Measurements from ENCODE around the gene HIRIP3. TPM values are rescaled to one million over a fixed set of nuclear protein-coding genes. Genes with fewer than 3 reads are reported as not detected.

Gene HIRIP3
- total RNA-seq, 3 donors from 2014 or later: 10.5 to 18.2 (median 15.5) TPM

DNA sequence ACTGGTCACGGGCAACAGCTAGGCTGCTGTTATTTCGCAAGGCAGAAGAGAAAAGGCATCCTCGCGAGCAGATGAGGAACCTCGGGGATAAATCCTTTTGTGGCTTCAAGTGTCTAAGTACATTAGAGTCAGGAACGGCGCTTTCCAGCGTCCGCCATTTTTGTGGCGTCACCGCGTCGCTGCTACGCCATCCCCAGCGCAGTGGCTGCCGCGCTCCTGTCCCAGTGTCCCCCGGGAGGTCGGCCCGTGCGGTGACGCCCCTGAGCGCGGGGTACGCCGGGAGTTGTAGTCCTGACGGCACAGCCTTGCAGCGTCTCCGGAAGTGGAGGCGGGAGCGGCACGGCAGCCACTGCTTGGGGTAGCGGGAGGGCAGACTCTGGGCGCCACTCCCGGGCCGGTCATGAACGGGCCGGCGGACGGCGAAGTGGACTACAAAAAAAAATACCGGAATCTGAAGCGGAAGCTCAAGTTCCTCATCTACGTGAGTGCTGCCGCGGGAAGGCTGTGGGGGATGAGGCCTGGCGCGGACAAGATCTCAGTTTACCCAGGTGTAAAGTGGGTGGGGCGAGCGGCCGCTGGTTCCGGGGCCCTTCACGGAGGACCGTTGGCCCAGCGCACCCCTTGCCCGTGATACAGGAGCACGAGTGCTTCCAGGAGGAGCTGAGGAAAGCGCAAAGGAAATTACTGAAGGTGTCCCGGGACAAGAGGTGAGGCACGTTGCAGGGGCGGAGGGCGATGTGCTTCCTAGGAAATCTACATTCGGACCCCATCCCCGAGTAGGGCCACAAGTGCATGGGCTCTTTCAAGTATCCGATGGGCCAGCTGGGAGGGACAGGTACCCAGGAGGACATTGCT is 721 bp upstream of the HIRIP3 start, which contains the start of gene INO80E:
Gene INO80E (plus strand): TSS at position 331 of the 855 bp plus-strand sequence. CDS start 70 bp downstream, at position 401.
- no peaks in the 10 kb centered on the region for H3K36me3 ChIP-seq
- TF ChIP-seq, protein P1, sequence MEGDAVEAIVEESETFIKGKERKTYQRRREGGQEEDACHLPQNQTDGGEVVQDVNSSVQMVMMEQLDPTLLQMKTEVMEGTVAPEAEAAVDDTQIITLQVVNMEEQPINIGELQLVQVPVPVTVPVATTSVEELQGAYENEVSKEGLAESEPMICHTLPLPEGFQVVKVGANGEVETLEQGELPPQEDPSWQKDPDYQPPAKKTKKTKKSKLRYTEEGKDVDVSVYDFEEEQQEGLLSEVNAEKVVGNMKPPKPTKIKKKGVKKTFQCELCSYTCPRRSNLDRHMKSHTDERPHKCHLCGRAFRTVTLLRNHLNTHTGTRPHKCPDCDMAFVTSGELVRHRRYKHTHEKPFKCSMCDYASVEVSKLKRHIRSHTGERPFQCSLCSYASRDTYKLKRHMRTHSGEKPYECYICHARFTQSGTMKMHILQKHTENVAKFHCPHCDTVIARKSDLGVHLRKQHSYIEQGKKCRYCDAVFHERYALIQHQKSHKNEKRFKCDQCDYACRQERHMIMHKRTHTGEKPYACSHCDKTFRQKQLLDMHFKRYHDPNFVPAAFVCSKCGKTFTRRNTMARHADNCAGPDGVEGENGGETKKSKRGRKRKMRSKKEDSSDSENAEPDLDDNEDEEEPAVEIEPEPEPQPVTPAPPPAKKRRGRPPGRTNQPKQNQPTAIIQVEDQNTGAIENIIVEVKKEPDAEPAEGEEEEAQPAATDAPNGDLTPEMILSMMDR (IDR thresholded peaks at IDR 0.05): peak in 1 of 3 donors; percentile 9
- TF ChIP-seq POLR2A (IDR thresholded peaks at IDR 0.05) (no peak), POLR2AphosphoS5 (IDR thresholded peaks at IDR 0.05) (peak; percentile 81 to 91 (median 85))
- intact Hi-C loops (cut with DNase I; ENCODE audit: low total_unique reads): no loop called here

DNA sequence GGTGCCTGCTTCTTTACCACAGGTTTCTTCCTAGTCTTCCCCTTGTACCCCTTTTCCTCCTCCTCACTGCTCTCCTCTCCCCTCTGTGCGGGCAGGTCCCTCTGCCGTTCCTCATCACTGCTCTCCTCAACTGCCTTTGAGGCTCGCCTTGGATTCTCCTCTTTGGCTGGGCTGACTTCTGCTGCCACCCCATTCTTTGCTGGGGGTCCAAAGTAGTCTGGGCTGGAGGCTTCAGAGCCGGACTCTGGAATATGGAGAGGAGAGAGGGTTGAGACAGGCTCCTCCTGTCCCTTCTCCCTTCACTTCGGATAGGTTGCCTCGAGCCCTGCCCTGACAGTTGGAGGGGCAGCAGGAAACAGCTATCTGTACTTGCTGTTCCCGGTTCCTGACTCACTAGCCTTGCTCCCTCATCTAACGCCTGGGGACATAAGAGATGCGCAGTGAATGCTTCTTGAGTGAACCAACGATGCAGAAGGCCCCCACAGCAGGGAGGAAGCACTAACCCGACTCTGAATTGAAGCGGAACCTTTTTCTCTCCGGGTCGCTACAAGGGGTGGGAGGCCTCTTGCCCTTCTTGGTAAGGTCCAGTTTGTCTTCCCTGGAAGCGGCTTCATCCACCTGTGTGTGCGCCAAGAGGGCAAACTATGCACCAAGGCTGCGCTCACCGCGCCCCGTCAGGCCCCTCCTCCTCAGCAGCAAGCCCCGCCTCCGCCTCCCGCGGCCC is 655 bp downstream of the HIRIP3 start:
- Histone ChIP-seq H3K4me3 (peak overlapping the region; percentile 70 to 85 (median 84)), H3K9me3 (no peaks in the 10 kb centered on the region), H3K27ac (peak overlapping the region; percentile 96), H3K36me3 (peaks cover 5% of the 10 kb centered on the region), H3K27me3 (no peaks in the 10 kb centered on the region), H3K4me1 (peaks cover 4 to 10% of the 10 kb centered on the region in 2 donors)
- DNase-seq (ENCODE audit: low spot score in 2 of 2): peak in 1 of 2 donors; percentile 56
- TF ChIP-seq, protein P1 (IDR thresholded peaks at IDR 0.05): no peak
- TF ChIP-seq POLR2A (IDR thresholded peaks at IDR 0.05): no peak
- no peak for TF ChIP-seq POLR2AphosphoS5 (IDR thresholded peaks at IDR 0.05)
- intact Hi-C loops (cut with DNase I; ENCODE audit: low total_unique reads): no loop called here

More for the DNA sequence above, 721 bp upstream of the HIRIP3 start, which contains the start of gene INO80E:
- H3K4me3 ChIP-seq: peak within 1 kb of the TSS; percentile 70 to 85 (median 84)
- peak; percentile 98 for DNase-seq (ENCODE audit: low spot score in 2 of 2)
- H3K27me3 ChIP-seq: no peaks in the 10 kb centered on the region
- H3K4me1 ChIP-seq: peaks cover 4 to 10% of the 10 kb centered on the region in 2 donors
- H3K9me3 ChIP-seq: no peaks in the 10 kb centered on the region
- H3K27ac ChIP-seq: peak within 1 kb of the TSS; percentile 96

DNA sequence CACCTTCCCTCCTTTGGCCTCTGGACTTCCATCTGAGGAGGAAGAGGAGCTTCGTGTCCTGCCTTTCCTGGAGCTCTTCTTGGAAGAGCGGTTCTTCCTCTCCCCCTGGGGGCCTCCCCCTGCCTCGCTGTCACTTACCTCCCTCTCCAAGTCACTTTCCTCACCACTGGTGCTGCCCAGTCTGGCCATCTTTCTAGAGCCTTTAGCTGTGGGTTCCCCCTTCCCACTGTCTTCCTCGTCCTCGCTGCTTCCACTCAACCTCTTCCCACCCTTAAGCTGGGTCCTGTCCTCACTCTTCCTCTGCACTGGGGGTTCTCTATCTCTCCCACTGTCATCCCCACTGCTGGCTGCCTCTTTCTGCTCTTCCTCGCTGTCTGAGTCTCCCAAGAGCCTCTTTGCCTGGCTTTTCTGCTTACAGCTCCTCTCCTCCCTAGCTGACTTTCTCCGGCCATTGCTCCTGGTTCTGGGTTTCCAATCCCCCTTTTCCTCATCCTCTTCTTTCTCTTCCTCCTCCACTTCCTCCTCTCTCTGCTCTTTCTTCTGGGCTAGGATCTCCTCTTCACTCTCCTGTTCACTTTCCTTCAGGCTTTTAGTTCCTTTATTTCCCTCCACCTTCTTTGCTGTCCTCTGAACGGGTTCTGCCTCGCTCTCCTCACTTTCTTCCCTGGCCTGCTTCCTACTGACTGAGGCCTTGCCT is 1.4 kb downstream of the HIRIP3 start:
- H3K36me3 ChIP-seq: peaks cover 5% of the 10 kb centered on the region
- peak overlapping the region in 2 of 3 donors; percentile 70 to 85 for H3K4me3 ChIP-seq
- peaks cover 4 to 10% of the 10 kb centered on the region in 2 donors for H3K4me1 ChIP-seq
- TF ChIP-seq POLR2AphosphoS5 (IDR thresholded peaks at IDR 0.05): no peak
- TF ChIP-seq, protein P1 (IDR thresholded peaks at IDR 0.05): no peak
- TF ChIP-seq POLR2A (IDR thresholded peaks at IDR 0.05): no peak
- intact Hi-C loops (cut with DNase I; ENCODE audit: low total_unique reads): no loop called here
- peak overlapping the region in 1 of 2 donors; percentile 96 for H3K27ac ChIP-seq
- DNase-seq (ENCODE audit: low spot score in 2 of 2): no peak
- no peaks in the 10 kb centered on the region for H3K9me3 ChIP-seq
- H3K27me3 ChIP-seq: no peaks in the 10 kb centered on the region

DNA sequence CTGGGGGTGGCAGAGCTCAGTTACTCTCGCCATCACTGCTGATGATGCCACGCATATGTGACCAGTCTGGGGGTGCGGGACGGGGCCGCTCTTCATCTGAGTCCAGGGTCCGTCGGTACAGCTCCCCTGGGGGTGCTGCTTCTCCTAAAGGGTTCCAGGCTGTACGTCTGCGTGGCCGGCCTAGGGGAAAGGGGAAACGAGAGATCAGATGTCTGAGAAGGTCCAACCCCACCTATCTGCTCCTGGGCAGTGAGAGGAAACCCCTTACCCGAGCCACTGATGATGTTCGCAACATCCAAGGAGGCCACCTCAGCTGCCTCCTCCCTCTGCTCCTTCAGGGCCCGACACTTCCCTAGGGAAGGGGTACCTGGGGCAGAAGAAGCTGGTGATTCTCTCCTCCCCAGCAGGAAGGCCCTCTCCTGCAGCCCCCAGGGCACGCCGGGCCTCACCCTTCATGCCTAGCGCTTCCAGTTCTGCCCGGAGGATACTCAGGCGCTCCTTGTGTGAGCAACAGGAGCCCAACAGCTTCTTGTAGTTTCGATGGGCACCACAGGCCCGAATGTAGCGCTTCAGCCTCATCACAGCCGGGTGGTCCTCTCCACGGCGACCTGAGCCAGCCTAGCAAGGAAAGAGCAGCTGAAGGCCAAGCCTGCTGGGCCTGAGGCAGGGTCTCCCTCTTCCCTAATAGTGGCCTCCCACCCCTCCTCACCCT is 2.1 kb downstream of the HIRIP3 start:
- H3K4me1 ChIP-seq: peaks cover 4 to 10% of the 10 kb centered on the region in 2 donors
- peak overlapping the region in 1 of 2 donors; percentile 96 for H3K27ac ChIP-seq
- TF ChIP-seq, protein P1 (IDR thresholded peaks at IDR 0.05): no peak
- no peak for TF ChIP-seq POLR2AphosphoS5 (IDR thresholded peaks at IDR 0.05)
- TF ChIP-seq POLR2A (IDR thresholded peaks at IDR 0.05): no peak
- H3K4me3 ChIP-seq: no peak overlapping the region
- no peaks in the 10 kb centered on the region for H3K9me3 ChIP-seq
- peaks cover 5% of the 10 kb centered on the region for H3K36me3 ChIP-seq
- no peaks in the 10 kb centered on the region for H3K27me3 ChIP-seq
- intact Hi-C loops (cut with DNase I; ENCODE audit: low total_unique reads): no loop called here
- no peak for DNase-seq (ENCODE audit: low spot score in 2 of 2)

Measured in breast epithelium (tissue), 4 donors.